IPS DF 4.7 (cell line): ENCODE data around the gene OSBPL8.

Experiments used
- DNase-seq: peaks from one replicate; pipeline ENCODE4 v3.0.0-alpha.2; 2013; ENCODE audit warnings: low spot score; ENCODE audit errors: extremely low read depth

The OSBPL8 gene

DNA sequence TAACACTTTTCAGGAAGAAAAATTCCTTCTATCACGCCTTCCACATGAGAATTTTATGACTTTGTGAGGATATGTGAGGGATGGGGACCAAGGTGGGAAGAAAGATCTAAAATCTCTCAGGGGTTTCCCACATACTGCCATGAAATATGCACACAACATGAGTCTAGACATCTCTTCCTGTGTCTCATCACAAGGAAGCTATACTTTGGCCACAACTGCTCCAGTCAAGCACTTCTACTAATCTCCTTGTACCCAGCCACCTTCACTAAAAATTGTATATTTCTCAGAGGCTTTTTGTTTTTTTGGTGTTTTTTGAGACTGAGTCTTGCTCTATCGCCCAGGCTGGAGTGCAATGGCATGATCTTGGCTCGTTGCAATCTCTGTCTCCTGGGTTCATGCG, 3.2 kb downstream of the OSBPL8 start:
- no peak for DNase-seq

DNA sequence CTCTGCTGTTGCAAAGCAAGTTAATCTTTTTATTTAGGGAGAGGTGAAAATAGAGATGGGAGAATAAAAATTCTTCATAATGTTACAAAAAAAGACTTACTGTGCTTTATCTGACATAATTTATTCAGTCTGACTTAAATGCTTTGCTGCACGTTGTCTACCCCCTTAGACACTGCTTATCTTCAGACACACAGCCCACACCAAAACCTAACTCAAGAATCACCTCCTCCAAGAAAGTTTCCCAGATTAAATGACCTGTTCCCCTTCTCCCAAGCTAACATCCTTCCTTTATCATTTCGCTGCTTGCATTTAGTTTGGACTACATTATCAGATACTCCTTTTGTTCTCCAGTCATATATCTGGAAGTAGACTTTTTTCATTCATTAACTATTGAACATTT, 3.8 kb downstream of the OSBPL8 start:
- no peak for DNase-seq

DNA sequence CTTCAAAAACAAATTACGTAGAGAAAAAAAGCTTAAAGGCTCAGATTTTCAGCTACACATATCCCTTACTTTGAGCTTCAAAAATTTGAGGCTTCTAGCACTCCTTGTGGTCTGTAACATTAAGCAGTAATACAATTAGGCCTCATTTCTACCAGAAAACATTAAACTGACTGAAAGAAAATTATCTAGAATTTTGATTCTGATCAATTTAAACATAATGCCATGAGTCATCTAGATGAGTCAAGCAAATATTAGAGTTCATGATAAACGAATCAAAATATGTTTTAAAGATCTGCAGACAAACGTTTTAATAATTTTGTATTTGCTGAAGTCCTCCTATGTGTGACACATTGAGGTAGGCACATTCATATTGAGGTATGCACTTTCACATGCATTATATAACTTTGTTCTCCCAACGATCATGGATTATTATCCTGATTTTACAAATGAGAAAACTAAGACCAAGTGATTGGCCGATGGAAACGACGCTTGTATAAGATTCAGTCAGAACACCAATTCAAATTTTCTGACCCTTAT, 4.3 kb downstream of the OSBPL8 start:
- no peak for DNase-seq

DNA sequence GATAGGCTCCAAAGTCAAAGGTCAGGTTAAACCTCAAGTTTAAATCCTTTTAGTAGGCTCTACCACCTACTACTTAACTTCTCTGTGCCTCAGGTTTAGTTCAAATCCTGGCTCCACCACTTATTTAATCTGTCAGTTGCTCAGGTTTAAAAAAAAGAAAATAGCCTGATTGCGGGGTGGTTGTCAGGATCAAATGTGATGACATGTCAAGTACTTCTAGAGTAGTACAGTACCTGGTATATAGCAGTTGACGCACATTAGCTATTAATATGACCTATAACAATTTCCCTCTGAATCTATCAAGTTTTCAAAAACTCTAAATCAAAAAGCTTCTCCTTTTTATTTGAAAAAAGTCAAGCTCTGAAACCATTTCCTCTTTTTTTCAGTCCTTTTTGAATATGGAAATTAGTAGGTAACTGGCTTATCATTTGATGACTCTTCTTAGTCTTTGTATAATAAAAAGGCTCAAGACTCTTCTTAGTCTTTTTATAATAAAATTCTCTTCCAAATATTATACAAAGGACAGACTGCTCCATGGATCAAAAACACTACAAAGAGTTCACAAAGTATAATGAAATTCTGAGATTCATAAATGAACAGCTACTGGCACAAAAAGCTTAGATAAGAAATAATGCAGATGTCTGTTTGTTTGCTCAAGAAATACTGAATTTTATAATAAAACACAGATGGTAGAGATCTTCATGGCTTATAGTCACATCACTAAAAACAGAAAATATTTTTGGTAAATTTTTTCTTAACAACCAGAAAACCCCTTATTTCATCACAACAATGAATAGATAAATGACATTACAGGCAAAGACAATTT, 5.0 kb downstream of the OSBPL8 start:
- no peak for DNase-seq

DNA sequence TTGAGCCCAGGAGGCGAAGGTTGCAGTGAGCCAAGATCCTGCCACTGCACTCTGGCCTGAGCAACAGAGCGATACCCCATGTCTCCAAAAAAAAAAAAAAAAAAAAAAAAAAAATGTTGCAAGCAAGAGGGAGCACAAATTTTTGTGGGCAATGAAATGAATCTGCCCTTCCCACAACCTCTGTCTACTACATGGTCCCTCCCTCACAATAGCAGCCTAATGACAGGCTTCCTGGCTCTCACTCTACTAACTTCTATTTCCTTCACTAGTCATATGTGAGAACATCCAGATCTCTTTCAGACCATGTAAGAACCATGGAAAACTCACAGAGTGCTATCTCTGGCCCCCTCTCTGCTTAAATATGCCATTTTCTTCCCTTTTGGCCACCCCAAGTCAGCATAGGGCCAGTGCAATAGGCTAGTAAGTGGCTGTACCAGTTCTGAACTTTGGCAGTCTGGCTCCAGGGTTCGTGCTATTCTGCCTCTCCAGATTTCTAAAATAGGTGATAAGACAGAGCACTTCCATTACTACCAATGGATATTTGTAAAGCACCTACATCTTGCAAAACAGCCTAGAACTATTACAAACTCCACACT, 7.1 kb downstream of the OSBPL8 start:
- no peak for DNase-seq

- no peak for DNase-seq
These were observed 8.1 kb downstream of the OSBPL8 start for GRCh38 chr12:76551482-76551888.

DNA sequence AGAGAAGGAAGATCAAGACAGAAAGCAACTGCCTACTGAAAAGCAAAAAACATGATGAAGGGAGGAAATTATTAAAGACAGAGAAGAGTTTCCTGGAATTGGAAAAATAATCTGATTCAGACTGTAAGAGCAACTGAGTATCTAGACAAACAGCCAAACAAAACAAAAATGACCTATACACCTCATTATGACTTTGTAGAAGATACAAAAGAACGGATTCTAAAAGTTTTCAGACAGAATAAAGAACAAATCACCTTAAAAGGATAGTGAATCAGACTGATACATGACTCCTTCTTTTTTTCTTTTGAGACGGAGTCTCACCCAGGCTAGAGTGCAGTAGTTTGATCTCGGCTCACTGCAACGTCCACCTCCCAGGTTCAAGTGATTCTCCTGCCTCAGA, 10.4 kb downstream of the OSBPL8 start:
- no peak for DNase-seq

GRCh38 chr12:76548222-76548837, 11.2 kb downstream of the OSBPL8 start:
- no peak for DNase-seq

GRCh38 chr12:76547526-76547925, 12.0 kb downstream of the OSBPL8 start:
- no peak for DNase-seq

DNA sequence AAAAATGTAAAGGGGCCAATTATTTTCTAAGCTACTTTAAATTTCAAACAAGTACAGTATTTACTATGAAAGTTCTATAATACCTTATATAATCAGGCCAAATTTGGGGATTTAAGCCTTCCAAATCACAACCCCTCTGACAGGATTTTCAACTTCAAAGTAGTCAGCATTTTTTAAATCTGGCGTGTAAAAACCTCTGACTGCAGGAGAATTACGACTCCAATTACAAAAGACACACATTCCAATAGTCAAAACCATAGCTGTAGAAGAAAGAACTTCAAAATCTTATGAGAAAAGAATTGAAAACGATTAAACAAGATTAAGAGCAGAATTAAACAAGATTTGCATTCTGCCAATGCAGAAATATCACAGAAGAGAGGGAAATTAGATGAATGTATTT, 12.7 kb downstream of the OSBPL8 start:
- DNase-seq = no peak

- DNase-seq = no peak
These were observed 14.1 kb downstream of the OSBPL8 start for GRCh38 chr12:76545486-76545885.

GRCh38 chr12:76544601-76545261, 14.8 kb downstream of the OSBPL8 start:
- DNase-seq = no peak

GRCh38 chr12:76543813-76544347, 15.7 kb downstream of the OSBPL8 start:
- no peak for DNase-seq

DNA sequence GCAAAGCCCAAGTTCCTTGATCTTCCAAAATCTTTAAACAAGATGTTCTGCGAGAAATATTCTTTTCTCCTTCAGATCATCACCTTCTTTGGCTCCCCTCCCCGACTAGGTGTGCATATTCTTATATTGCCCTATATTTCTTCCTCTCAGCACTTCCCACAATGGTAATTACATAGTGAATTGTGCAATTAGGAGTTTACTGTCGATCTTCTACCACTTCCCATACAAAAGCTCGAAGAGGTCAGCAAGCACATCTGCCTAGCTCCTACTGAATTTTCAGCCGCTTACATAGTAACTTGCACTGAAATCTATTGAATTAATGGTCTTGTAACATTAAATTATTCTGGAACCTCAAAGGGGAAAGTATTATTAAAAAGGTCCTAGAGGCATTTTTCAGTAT, 16.7 kb downstream of the OSBPL8 start:
- DNase-seq = no peak

DNA sequence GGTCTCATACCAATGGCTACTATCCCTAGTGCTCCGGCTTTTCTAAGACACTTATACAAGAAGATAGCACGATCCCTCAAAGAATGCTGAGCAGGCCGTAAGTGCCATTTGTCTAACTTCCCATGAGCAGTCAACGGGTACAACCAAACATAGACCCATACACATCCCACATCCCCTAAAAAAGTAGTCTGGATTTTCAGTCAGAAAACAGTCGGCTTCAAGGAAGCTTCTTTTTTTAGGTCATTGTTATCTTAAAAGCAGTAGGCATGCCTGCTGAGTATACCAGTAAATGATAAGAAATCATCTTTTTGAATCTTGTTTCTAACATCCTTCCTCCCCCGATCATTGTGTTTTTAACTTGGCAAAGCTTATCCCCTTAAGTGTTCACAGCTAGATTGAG, 19.8 kb downstream of the OSBPL8 start:
- DNase-seq = no peak

- DNase-seq = no peak
These were observed 21.6 kb downstream of the OSBPL8 start for GRCh38 chr12:76537923-76538322.

DNA sequence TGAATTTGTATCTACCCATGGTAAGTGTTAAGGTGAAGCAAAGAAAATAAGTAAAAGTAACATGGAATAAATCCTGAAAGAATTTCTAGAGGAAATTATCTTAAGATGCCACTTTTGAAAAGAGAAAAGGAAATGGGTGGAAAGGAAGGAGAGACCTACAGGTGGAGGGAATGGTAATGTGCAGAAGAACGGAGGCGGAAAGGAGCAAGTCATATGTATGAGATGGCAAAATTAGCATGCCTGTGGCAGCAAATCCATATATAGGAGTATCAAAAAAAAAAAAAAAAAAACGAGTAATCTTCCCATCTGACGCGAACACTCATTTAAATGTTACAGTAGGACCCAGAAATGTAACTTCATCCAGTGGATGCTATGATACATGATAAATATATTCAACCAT, 23.0 kb downstream of the OSBPL8 start:
- DNase-seq = no peak

GRCh38 chr12:76535170-76535569, 24.4 kb downstream of the OSBPL8 start:
- DNase-seq = no peak

GRCh38 chr12:76533331-76533730, 26.2 kb downstream of the OSBPL8 start:
- no peak for DNase-seq

DNA sequence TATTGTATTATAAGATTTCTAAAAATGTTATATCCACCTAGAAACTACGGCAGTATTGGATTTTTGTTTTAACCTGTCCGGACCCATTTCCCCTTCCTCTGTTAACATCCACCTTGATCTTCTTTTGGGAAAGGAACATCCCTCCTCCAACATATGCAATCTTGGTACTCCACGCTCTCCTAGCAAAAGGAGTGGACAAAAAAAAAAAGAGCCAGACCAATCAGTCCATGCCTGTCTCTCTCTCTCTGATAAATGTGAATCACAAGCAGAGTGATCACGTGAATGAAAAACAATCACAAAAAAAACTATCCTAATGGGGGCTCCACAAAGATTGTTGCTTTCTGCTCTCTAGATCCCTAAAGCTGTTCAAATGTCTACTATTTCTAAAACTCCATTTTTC, 27.1 kb downstream of the OSBPL8 start:
- DNase-seq = no peak

- no peak for DNase-seq
These were observed 28.5 kb downstream of the OSBPL8 start for GRCh38 chr12:76531056-76531455.

- DNase-seq = no peak
These were observed 29.1 kb downstream of the OSBPL8 start for GRCh38 chr12:76530516-76530915.
